ENCODE results near the gene RPLP1.
"Not testable (repeated sequence)": the region's sequence is repeated elsewhere in the genome, so short reads cannot be mapped to it uniquely, and the experiment has no call there.

The RPLP1 gene

GRCh38 chr15:69443032-69443611 is 9.5 kb upstream of the RPLP1 start:
- no peak for DNase-seq

GRCh38 chr15:69444686-69445085 is 7.9 kb upstream of the RPLP1 start:
- no peak for DNase-seq

GRCh38 chr15:69446953-69447352 is 5.7 kb upstream of the RPLP1 start:
- DNase-seq: no peak

- not testable (repeated sequence) for DNase-seq
These were observed 2.4 kb upstream of the RPLP1 start for GRCh38 chr15:69450221-69450620.

- no peak for DNase-seq
These were observed 1.5 kb upstream of the RPLP1 start for GRCh38 chr15:69450968-69451695.

- DNase-seq: no peak
These were observed 497 bp upstream of the RPLP1 start for GRCh38 chr15:69451951-69452691.

- no peak for DNase-seq
These were observed 2.3 kb downstream of the RPLP1 start for GRCh38 chr15:69454953-69455352.

- no peak for DNase-seq
These were observed 3.9 kb downstream of the RPLP1 start for GRCh38 chr15:69456208-69457166.

GRCh38 chr15:69457304-69458280 is 5.0 kb downstream of the RPLP1 start:
- no peak for DNase-seq

GRCh38 chr15:69459066-69459465 is 6.4 kb downstream of the RPLP1 start:
- no peak for DNase-seq

- DNase-seq: no peak
These were observed 7.9 kb downstream of the RPLP1 start for GRCh38 chr15:69460481-69460880.

GRCh38 chr15:69462030-69462492 is 9.4 kb downstream of the RPLP1 start:
- no peak for DNase-seq

- DNase-seq: peak; percentile 79 to 90 (median 82)
These were observed 10.0 kb downstream of the RPLP1 start for GRCh38 chr15:69462493-69463181.

GRCh38 chr15:69463182-69463756 is 10.7 kb downstream of the RPLP1 start:
- no peak for DNase-seq

GRCh38 chr15:69465253-69465652 is 12.6 kb downstream of the RPLP1 start:
- no peak for DNase-seq

- DNase-seq: no peak
These were observed 14.1 kb downstream of the RPLP1 start for GRCh38 chr15:69466733-69467132.

- DNase-seq: no peak
These were observed 15.0 kb downstream of the RPLP1 start for GRCh38 chr15:69467636-69468035.

- DNase-seq: peak; percentile 32 to 68 (median 53)
These were observed 15.9 kb downstream of the RPLP1 start for GRCh38 chr15:69468241-69469121.

- DNase-seq: no peak
These were observed 17.0 kb downstream of the RPLP1 start for GRCh38 chr15:69469467-69470201.
